Measurements from ENCODE around the gene TLCD5.

GRCh38 chr11:120303004-120303637, 22.0 kb upstream of the TLCD5 start:
- TF ChIP-seq EZH2 (IDR thresholded peaks at IDR 0.05; ENCODE audit: borderline replicate concordance) (no peak), CTCF (IDR thresholded peaks at IDR 0.05; ENCODE audit: poor library complexity) (peak; percentile 79), EZH2phosphoT487 (IDR thresholded peaks at IDR 0.05; ENCODE audit: low read depth, severe bottlenecking, unreplicated experiment) (no peak)

Measured in hepatocyte (in vitro differentiated cells).